ENCODE results near the gene TBC1D9. TPM values are rescaled to one million over a fixed set of nuclear protein-coding genes. Genes with fewer than 3 reads are reported as not detected.
"Not testable (repeated sequence)": the region's sequence is repeated elsewhere in the genome, so short reads cannot be mapped to it uniquely, and the experiment has no call there.

TBC1D9 gene
- polyA plus RNA-seq, 4 donors: 6.8 to 27.0 (median 10.7) TPM

DNA sequence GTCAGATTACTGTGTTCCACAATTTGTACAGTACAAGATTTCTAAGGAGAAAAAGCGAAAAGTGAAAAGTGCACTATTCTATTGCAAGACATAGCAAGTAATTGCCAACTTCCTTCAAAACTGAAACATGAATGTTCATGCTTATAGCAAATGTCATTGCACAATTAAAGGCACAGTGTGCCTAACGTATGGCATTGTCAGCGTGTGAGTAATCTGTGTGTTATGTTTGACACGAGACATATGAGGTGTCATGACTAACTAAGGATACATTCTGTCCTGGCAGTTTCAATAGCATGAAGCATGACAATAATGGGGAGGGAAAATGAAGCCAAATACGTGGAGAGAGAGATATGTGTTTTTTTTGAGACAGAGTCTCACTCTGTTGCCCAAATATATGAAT lies 33.6 kb upstream of the TBC1D9 start:
- no peaks in the 10 kb centered on the region for H3K36me3 ChIP-seq (ENCODE audit: control insufficient read depth in 3 of 3, insufficient read depth in 2 of 3, low read depth in 1 of 3, low read length in 3 of 3)
- FAIRE-seq (no peak), DNase-seq (no peak)
- H3K4me3 ChIP-seq (ENCODE audit: low read depth in 1 of 3, low read length in 3 of 3): no peak overlapping the region
- H3K27ac ChIP-seq (ENCODE audit: low read depth in 1 of 3, low read length in 2 of 3): no peak overlapping the region
- peaks cover 0 to 8% of the 10 kb centered on the region in 2 donors for H3K9me3 ChIP-seq (ENCODE audit: control insufficient read depth in 2 of 2, insufficient read depth in 1 of 2, low read depth in 1 of 2, low read length in 1 of 2)
- H3K27me3 ChIP-seq (ENCODE audit: control insufficient read depth in 3 of 3, insufficient read depth in 3 of 3, low read length in 3 of 3): no peaks in the 10 kb centered on the region
- H3K4me1 ChIP-seq (ENCODE audit: control insufficient read depth in 3 of 3, insufficient read depth in 2 of 3, low read depth in 1 of 3, low read length in 2 of 3): no peaks in the 10 kb centered on the region
- 66 to 80% (median 77%) methylated on average over 5 of the region's 5 CpGs for WGBS, 3 donors

DNA sequence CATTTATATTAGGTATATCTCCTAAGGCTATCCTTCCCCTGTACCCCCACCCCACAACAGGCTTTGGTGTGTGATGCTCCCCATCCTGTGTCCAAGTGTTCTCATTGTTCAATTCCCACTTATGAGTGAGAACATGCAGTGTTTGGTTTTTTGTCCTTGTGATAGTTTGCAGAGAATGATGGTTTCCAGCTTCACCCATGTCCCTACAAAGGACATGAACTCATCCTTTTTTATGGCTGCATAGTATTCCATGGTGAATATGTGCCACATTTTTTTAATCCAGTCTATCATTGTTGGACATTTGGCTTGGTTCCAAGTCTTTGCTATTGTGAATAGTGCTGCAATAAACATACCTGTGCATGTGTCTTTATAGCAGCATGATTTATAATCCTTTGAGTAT lies 26.6 kb upstream of the TBC1D9 start:
- H3K27ac ChIP-seq (ENCODE audit: low read depth in 1 of 3, low read length in 2 of 3); H3K4me1 ChIP-seq (ENCODE audit: control insufficient read depth in 3 of 3, insufficient read depth in 2 of 3, low read depth in 1 of 3, low read length in 2 of 3); FAIRE-seq; H3K36me3 ChIP-seq (ENCODE audit: control insufficient read depth in 3 of 3, insufficient read depth in 2 of 3, low read depth in 1 of 3, low read length in 3 of 3); H3K4me3 ChIP-seq (ENCODE audit: low read depth in 1 of 3, low read length in 3 of 3); DNase-seq; H3K27me3 ChIP-seq (ENCODE audit: control insufficient read depth in 3 of 3, insufficient read depth in 3 of 3, low read length in 3 of 3); H3K9me3 ChIP-seq (ENCODE audit: control insufficient read depth in 2 of 2, insufficient read depth in 1 of 2, low read depth in 1 of 2, low read length in 1 of 2): not testable (repeated sequence)

DNA sequence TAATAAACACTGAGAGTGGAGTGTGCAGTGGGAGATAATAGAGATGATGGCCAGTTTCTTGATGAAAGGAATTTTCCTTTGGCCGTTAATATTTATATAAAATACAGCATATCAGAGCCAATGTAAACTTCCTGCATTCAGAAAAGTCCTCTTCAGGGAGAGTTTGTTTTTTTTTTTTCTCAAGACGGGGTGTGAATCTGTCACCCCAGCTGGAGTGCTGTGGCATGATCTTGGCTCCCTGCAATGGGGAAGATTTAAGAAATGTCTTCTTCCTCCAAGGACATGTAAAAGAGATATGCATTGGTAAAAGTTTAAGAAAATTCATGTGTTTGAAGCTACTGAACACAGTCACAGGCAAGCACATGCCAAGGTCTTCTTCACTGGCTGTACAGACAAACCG lies 25.4 kb upstream of the TBC1D9 start:
- 56 to 73% (median 64%) methylated on average over 3 of the region's 3 CpGs for WGBS, 3 donors
- no peak for FAIRE-seq
- Histone ChIP-seq H3K36me3 (ENCODE audit: control insufficient read depth in 3 of 3, insufficient read depth in 2 of 3, low read depth in 1 of 3, low read length in 3 of 3) (no peaks in the 10 kb centered on the region), H3K27ac (ENCODE audit: low read depth in 1 of 3, low read length in 2 of 3) (no peak overlapping the region), H3K4me1 (ENCODE audit: control insufficient read depth in 3 of 3, insufficient read depth in 2 of 3, low read depth in 1 of 3, low read length in 2 of 3) (no peaks in the 10 kb centered on the region), H3K4me3 (ENCODE audit: low read depth in 1 of 3, low read length in 3 of 3) (no peak overlapping the region), H3K27me3 (ENCODE audit: control insufficient read depth in 3 of 3, insufficient read depth in 3 of 3, low read length in 3 of 3) (no peaks in the 10 kb centered on the region), H3K9me3 (ENCODE audit: control insufficient read depth in 2 of 2, insufficient read depth in 1 of 2, low read depth in 1 of 2, low read length in 1 of 2) (no peaks in the 10 kb centered on the region)
- DNase-seq: no peak

DNA sequence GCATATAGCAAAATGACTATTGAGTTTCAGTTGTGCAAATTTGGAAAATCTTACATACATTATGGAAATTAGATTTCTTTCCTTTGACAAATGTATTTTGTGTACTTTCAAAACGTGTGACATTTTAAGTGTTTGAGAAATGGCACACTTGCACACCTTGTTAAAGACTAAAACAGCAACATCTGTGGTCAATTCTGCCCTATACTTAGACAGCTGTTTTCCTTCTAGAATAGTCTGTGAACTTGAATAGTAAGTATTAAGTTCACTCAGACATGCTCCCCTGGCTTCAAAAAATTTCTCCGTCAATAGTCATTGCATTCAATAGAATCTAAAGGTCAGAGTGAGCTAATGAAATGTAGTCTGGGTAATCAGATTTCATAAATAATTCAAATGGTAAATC lies 21.7 kb upstream of the TBC1D9 start:
- Histone ChIP-seq H3K36me3 (ENCODE audit: control insufficient read depth in 3 of 3, insufficient read depth in 2 of 3, low read depth in 1 of 3, low read length in 3 of 3) (no peaks in the 10 kb centered on the region), H3K9me3 (ENCODE audit: control insufficient read depth in 2 of 2, insufficient read depth in 1 of 2, low read depth in 1 of 2, low read length in 1 of 2) (no peaks in the 10 kb centered on the region), H3K27me3 (ENCODE audit: control insufficient read depth in 3 of 3, insufficient read depth in 3 of 3, low read length in 3 of 3) (no peaks in the 10 kb centered on the region), H3K4me1 (ENCODE audit: control insufficient read depth in 3 of 3, insufficient read depth in 2 of 3, low read depth in 1 of 3, low read length in 2 of 3) (no peaks in the 10 kb centered on the region), H3K27ac (ENCODE audit: low read depth in 1 of 3, low read length in 2 of 3) (no peak overlapping the region), H3K4me3 (ENCODE audit: low read depth in 1 of 3, low read length in 3 of 3) (no peak overlapping the region)
- DNase-seq (no peak), FAIRE-seq (no peak)
- WGBS, 3 donors: 69 to 79% (median 73%) methylated on average over 2 of the region's 2 CpGs

DNA sequence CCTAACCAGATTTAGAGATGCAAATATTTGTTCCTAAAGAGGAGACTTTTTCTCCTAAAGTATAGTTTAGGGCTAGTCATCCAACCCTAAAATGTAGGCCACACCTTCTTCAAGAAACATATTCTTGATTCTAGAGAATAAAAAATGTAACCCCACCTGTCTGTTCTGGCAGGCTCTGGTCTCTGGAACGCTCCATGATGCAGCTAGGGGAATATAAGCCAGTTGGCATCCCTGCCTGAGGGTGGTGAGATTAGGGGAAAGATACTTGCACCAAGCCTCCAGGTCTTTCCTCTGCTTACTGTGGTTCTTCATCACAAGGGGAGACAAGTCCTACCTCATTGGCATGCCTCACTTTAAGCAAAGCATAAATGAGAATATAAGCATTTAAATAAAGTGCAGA lies 21.2 kb upstream of the TBC1D9 start:
- Histone ChIP-seq H3K4me3 (ENCODE audit: low read depth in 1 of 3, low read length in 3 of 3) (no peak overlapping the region), H3K9me3 (ENCODE audit: control insufficient read depth in 2 of 2, insufficient read depth in 1 of 2, low read depth in 1 of 2, low read length in 1 of 2) (no peaks in the 10 kb centered on the region), H3K27ac (ENCODE audit: low read depth in 1 of 3, low read length in 2 of 3) (no peak overlapping the region), H3K36me3 (ENCODE audit: control insufficient read depth in 3 of 3, insufficient read depth in 2 of 3, low read depth in 1 of 3, low read length in 3 of 3) (no peaks in the 10 kb centered on the region), H3K4me1 (ENCODE audit: control insufficient read depth in 3 of 3, insufficient read depth in 2 of 3, low read depth in 1 of 3, low read length in 2 of 3) (no peaks in the 10 kb centered on the region), H3K27me3 (ENCODE audit: control insufficient read depth in 3 of 3, insufficient read depth in 3 of 3, low read length in 3 of 3) (no peaks in the 10 kb centered on the region)
- DNase-seq (no peak), FAIRE-seq (no peak)
- 59 to 84% (median 74%) methylated on average over 1 of the region's 1 CpG for WGBS, 3 donors

DNA sequence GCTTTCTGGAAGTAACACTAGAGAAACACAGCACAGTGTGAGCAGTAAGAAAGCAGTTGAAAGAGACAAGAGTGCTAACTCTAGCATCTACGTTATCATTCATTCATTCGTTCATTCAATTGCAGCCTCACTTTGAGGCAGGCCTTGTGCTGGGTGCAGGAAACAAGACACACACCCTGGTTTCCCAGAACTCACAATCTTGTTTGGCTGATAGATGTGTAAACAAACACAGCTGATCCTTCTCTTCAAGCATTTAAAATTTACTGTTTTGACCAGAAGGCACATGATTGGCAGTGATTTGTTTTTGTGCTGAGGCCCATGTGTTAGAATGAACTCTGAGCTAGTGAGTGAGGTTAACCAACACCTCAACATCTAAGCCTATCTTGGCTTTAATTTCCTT lies 20.4 kb upstream of the TBC1D9 start:
- FAIRE-seq (no peak), DNase-seq (no peak)
- Histone ChIP-seq H3K36me3 (ENCODE audit: control insufficient read depth in 3 of 3, insufficient read depth in 2 of 3, low read depth in 1 of 3, low read length in 3 of 3) (no peaks in the 10 kb centered on the region), H3K27ac (ENCODE audit: low read depth in 1 of 3, low read length in 2 of 3) (no peak overlapping the region), H3K9me3 (ENCODE audit: control insufficient read depth in 2 of 2, insufficient read depth in 1 of 2, low read depth in 1 of 2, low read length in 1 of 2) (no peaks in the 10 kb centered on the region), H3K27me3 (ENCODE audit: control insufficient read depth in 3 of 3, insufficient read depth in 3 of 3, low read length in 3 of 3) (no peaks in the 10 kb centered on the region), H3K4me3 (ENCODE audit: low read depth in 1 of 3, low read length in 3 of 3) (no peak overlapping the region), H3K4me1 (ENCODE audit: control insufficient read depth in 3 of 3, insufficient read depth in 2 of 3, low read depth in 1 of 3, low read length in 2 of 3) (no peaks in the 10 kb centered on the region)
- 72 to 83% (median 81%) methylated on average over 2 of the region's 2 CpGs for WGBS, 3 donors

DNA sequence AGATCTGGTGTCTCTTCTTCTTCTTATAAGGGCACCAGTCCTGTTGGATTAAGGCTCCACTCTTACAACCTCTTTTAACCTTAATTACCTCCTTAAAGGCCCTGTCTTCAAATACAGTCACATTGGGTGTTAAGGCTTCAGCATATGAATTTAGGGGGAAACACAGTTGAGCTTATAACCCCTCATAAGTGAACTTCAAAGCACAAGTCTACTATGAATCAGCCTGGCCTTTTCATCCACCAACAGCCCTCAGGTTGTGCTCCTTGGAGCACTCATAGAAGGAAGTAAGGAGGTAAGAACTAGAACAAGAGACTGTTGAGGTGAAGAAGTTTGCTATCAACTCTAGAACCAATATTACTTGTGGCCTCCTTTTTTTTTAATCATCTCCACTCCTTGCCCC lies 18.8 kb upstream of the TBC1D9 start:
- Histone ChIP-seq H3K27me3 (ENCODE audit: control insufficient read depth in 3 of 3, insufficient read depth in 3 of 3, low read length in 3 of 3) (no peaks in the 10 kb centered on the region), H3K4me3 (ENCODE audit: low read depth in 1 of 3, low read length in 3 of 3) (no peak overlapping the region), H3K9me3 (ENCODE audit: control insufficient read depth in 2 of 2, insufficient read depth in 1 of 2, low read depth in 1 of 2, low read length in 1 of 2) (no peaks in the 10 kb centered on the region), H3K4me1 (ENCODE audit: control insufficient read depth in 3 of 3, insufficient read depth in 2 of 3, low read depth in 1 of 3, low read length in 2 of 3) (no peaks in the 10 kb centered on the region), H3K27ac (ENCODE audit: low read depth in 1 of 3, low read length in 2 of 3) (no peak overlapping the region), H3K36me3 (ENCODE audit: control insufficient read depth in 3 of 3, insufficient read depth in 2 of 3, low read depth in 1 of 3, low read length in 3 of 3) (no peaks in the 10 kb centered on the region)
- DNase-seq (no peak), FAIRE-seq (no peak)

DNA sequence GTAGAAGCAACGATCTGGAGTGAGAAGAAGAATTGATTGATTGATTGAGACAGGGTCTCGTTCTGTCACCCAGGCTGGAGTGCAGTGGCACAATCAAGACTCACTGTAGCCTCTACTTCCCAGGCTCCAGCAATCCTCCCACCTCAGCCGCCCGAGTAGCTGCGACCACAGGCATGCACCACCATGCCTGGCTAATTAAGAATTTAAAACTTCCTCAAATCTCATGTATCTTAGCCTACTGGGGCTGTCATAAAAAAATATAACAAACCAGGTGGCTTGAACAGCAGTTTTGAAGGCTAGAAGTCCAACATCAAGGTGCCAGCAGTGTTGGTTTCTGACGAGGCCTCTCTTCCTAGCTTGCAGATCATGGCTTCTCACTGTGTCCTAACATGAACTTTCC lies 18.3 kb upstream of the TBC1D9 start:
- Histone ChIP-seq H3K27ac (ENCODE audit: low read depth in 1 of 3, low read length in 2 of 3) (no peak overlapping the region), H3K4me3 (ENCODE audit: low read depth in 1 of 3, low read length in 3 of 3) (no peak overlapping the region), H3K9me3 (ENCODE audit: control insufficient read depth in 2 of 2, insufficient read depth in 1 of 2, low read depth in 1 of 2, low read length in 1 of 2) (no peaks in the 10 kb centered on the region), H3K36me3 (ENCODE audit: control insufficient read depth in 3 of 3, insufficient read depth in 2 of 3, low read depth in 1 of 3, low read length in 3 of 3) (no peaks in the 10 kb centered on the region), H3K27me3 (ENCODE audit: control insufficient read depth in 3 of 3, insufficient read depth in 3 of 3, low read length in 3 of 3) (no peaks in the 10 kb centered on the region), H3K4me1 (ENCODE audit: control insufficient read depth in 3 of 3, insufficient read depth in 2 of 3, low read depth in 1 of 3, low read length in 2 of 3) (no peaks in the 10 kb centered on the region)
- no peak for FAIRE-seq
- 86 to 91% (median 89%) methylated on average over 6 of the region's 6 CpGs for WGBS, 3 donors
- no peak for DNase-seq

DNA sequence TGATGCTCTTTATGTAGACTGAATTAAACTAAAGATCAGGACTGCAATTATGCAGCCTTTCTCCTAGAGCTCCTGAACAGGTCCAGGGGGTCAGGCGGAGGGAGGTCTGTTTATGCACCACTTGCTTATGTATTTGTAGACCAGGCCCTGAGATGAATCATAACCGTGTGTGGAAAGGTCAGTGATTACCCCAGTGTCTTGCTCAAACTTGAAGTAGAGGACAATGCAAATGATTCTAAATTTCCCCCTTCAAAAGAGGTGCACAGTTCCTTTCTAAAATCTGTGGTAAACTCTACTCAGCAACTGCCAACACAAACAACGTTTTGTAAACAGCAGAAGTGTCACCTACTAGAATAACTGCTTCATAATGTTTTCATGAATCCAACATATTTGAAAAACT lies 13.0 kb upstream of the TBC1D9 start:
- no peak for FAIRE-seq
- no peaks in the 10 kb centered on the region for H3K36me3 ChIP-seq (ENCODE audit: control insufficient read depth in 3 of 3, insufficient read depth in 2 of 3, low read depth in 1 of 3, low read length in 3 of 3)
- WGBS, 3 donors: 74 to 80% (median 77%) methylated on average over 3 of the region's 3 CpGs

More for the DNA sequence above, 13.0 kb upstream of the TBC1D9 start:
- Histone ChIP-seq H3K27ac (ENCODE audit: low read depth in 1 of 3, low read length in 2 of 3) (no peak overlapping the region), H3K4me1 (ENCODE audit: control insufficient read depth in 3 of 3, insufficient read depth in 2 of 3, low read depth in 1 of 3, low read length in 2 of 3) (no peaks in the 10 kb centered on the region), H3K9me3 (ENCODE audit: control insufficient read depth in 2 of 2, insufficient read depth in 1 of 2, low read depth in 1 of 2, low read length in 1 of 2) (no peaks in the 10 kb centered on the region), H3K27me3 (ENCODE audit: control insufficient read depth in 3 of 3, insufficient read depth in 3 of 3, low read length in 3 of 3) (no peaks in the 10 kb centered on the region), H3K4me3 (ENCODE audit: low read depth in 1 of 3, low read length in 3 of 3) (no peak overlapping the region)
- no peak for DNase-seq

Data from small intestine (tissue), 7 donors.